GM12878 (cell line): ENCODE measurements around the gene CIB2.

ENCODE experiments used
- CHD1 ChIP-seq: IDR thresholded peaks from 2 replicates; pipeline ENCODE4 v1.6.1; 2012; ENCODE audit warnings: low read depth, low read length, improper control_type of control experiment
- DPF2 ChIP-seq: fragments of 450-650 bp; IDR thresholded peaks from 2 replicates; pipeline ENCODE4 v1.6.1; 2017; ENCODE audit warnings: mild to moderate bottlenecking
- EP300 ChIP-seq, 2 experiments: fragments of 150-350 bp in 1 of 2; IDR thresholded peaks; 2 replicates each; pipeline ENCODE4 v1.6.1; 2011 to 2012; ENCODE audit warnings: low read depth in 2 of 2, low read length in 2 of 2, borderline replicate concordance in 1 of 2, improper control_type of control experiment in 1 of 2, inconsistent platforms in 1 of 2; ENCODE audit not compliant: control insufficient read depth in 1 of 2
- ETV6 ChIP-seq, 2 experiments: fragments of 450-650 bp in 1 of 2; IDR thresholded peaks in 1 of 2; conservative IDR thresholded peaks in 1 of 2; 2 replicates each; pipeline ENCODE4 v1.6.1; 2014; ENCODE audit warnings: antibody characterized with exemption in 1 of 2, borderline replicate concordance in 1 of 2, low read depth in 1 of 2, mild to moderate bottlenecking in 1 of 2, moderate library complexity in 1 of 2
- EZH2 ChIP-seq: IDR thresholded peaks from 2 replicates; pipeline ENCODE4 v1.6.1; 2012; ENCODE audit warnings: low read depth, mild to moderate bottlenecking, control low read depth, inconsistent platforms, low read length, borderline replicate concordance; ENCODE audit not compliant: control insufficient read depth
- NR2C2 ChIP-seq: IDR thresholded peaks from 2 replicates; pipeline ENCODE4 v1.6.1; 2011; ENCODE audit warnings: borderline replicate concordance, low read depth; ENCODE audit not compliant: control insufficient read depth, insufficient read length
- RCOR1 ChIP-seq: conservative IDR thresholded peaks from 2 replicates; pipeline ENCODE4 v1.6.1; 2012; ENCODE audit warnings: low read depth, low read length, improper control_type of control experiment
- SREBF2 ChIP-seq: IDR thresholded peaks from 2 replicates; pipeline ENCODE4 v1.6.1; 2012; ENCODE audit warnings: mild to moderate bottlenecking, low read length
- TF ChIP-seq, protein P1 (sequence below), 3 experiments: IDR thresholded peaks in 2 of 3; conservative IDR thresholded peaks in 1 of 3; 2 replicates each; pipeline ENCODE4 v1.5.1; 2011; ENCODE audit warnings: low read depth in 3 of 3, low read length in 3 of 3, mild to moderate bottlenecking in 3 of 3, control low read depth in 2 of 3, moderate library complexity in 2 of 3, inconsistent platforms in 1 of 3, mixed read lengths in 1 of 3; ENCODE audit not compliant: control insufficient read depth in 2 of 3, insufficient read depth in 1 of 3; ENCODE audit errors: extremely low read depth in 1 of 3
- TF ChIP-seq, protein P2 (sequence below): fragments of 450-650 bp; IDR thresholded peaks from 2 replicates; pipeline ENCODE4 v1.6.1; 2014; ENCODE audit warnings: mild to moderate bottlenecking
- TF ChIP-seq, protein P3 (sequence below): IDR thresholded peaks from 2 replicates; pipeline ENCODE4 v1.6.1; 2012; ENCODE audit warnings: mild to moderate bottlenecking, low read depth, low read length

DNA sequence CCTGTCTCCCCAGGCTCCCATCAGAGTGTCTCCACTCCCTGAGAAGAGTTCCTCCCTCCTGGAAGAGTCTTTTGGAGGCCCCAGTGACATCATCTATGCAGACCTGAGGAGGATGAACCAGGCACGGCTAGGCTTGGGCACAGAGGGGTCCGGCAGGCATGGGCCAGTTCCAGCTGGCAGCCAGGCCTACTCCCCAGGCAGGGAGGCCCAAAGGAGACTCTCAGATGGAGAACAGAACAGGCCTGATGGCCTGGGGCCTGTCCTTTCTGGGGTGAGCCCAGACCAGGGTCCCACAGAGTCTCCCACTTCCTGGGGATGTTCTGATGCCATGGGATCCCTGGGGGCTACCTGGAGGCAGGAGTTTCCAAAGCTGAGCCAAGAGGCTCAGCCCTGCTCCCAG lies 30.4 kb downstream of the CIB2 start:
- TF ChIP-seq EP300 (IDR thresholded peaks at IDR 0.05; ENCODE audit: borderline replicate concordance in 1 of 2, control insufficient read depth in 1 of 2, low read depth in 2 of 2, low read length in 2 of 2) (no peak), NR2C2 (no peak), EZH2 (no peak), DPF2 (no peak), ETV6 (conservative IDR thresholded peaks at IDR 0.05 in 1 of 2, IDR thresholded peaks at IDR 0.05 in 1 of 2; ENCODE audit: borderline replicate concordance in 1 of 2, low read depth in 1 of 2) (no peak), RCOR1 (no peak), SREBF2 (no peak), CHD1 (no peak)
- TF ChIP-seq, protein P1, sequence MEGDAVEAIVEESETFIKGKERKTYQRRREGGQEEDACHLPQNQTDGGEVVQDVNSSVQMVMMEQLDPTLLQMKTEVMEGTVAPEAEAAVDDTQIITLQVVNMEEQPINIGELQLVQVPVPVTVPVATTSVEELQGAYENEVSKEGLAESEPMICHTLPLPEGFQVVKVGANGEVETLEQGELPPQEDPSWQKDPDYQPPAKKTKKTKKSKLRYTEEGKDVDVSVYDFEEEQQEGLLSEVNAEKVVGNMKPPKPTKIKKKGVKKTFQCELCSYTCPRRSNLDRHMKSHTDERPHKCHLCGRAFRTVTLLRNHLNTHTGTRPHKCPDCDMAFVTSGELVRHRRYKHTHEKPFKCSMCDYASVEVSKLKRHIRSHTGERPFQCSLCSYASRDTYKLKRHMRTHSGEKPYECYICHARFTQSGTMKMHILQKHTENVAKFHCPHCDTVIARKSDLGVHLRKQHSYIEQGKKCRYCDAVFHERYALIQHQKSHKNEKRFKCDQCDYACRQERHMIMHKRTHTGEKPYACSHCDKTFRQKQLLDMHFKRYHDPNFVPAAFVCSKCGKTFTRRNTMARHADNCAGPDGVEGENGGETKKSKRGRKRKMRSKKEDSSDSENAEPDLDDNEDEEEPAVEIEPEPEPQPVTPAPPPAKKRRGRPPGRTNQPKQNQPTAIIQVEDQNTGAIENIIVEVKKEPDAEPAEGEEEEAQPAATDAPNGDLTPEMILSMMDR (IDR thresholded peaks at IDR 0.05 in 2 of 3, conservative IDR thresholded peaks at IDR 0.05 in 1 of 3; ENCODE audit: control insufficient read depth in 2 of 3, extremely low read depth in 1 of 3, insufficient read depth in 1 of 3, low read depth in 3 of 3, low read length in 3 of 3) = no peak
- TF ChIP-seq, protein P2, sequence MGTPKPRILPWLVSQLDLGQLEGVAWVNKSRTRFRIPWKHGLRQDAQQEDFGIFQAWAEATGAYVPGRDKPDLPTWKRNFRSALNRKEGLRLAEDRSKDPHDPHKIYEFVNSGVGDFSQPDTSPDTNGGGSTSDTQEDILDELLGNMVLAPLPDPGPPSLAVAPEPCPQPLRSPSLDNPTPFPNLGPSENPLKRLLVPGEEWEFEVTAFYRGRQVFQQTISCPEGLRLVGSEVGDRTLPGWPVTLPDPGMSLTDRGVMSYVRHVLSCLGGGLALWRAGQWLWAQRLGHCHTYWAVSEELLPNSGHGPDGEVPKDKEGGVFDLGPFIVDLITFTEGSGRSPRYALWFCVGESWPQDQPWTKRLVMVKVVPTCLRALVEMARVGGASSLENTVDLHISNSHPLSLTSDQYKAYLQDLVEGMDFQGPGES = no peak
- TF ChIP-seq, protein P3, sequence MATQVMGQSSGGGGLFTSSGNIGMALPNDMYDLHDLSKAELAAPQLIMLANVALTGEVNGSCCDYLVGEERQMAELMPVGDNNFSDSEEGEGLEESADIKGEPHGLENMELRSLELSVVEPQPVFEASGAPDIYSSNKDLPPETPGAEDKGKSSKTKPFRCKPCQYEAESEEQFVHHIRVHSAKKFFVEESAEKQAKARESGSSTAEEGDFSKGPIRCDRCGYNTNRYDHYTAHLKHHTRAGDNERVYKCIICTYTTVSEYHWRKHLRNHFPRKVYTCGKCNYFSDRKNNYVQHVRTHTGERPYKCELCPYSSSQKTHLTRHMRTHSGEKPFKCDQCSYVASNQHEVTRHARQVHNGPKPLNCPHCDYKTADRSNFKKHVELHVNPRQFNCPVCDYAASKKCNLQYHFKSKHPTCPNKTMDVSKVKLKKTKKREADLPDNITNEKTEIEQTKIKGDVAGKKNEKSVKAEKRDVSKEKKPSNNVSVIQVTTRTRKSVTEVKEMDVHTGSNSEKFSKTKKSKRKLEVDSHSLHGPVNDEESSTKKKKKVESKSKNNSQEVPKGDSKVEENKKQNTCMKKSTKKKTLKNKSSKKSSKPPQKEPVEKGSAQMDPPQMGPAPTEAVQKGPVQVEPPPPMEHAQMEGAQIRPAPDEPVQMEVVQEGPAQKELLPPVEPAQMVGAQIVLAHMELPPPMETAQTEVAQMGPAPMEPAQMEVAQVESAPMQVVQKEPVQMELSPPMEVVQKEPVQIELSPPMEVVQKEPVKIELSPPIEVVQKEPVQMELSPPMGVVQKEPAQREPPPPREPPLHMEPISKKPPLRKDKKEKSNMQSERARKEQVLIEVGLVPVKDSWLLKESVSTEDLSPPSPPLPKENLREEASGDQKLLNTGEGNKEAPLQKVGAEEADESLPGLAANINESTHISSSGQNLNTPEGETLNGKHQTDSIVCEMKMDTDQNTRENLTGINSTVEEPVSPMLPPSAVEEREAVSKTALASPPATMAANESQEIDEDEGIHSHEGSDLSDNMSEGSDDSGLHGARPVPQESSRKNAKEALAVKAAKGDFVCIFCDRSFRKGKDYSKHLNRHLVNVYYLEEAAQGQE = no peak
